ENCODE data around the gene DBH.

The DBH gene

GRCh38 chr9:133635533-133636531, at the start of gene DBH:
DBH (plus strand) TSS chr9:133636363; CDS start chr9:133636372, 9 bp downstream.
- no peak for DNase-seq (ENCODE audit: low read depth)

GRCh38 chr9:133587051-133587450, 49.1 kb upstream of the DBH start:
- DNase-seq (ENCODE audit: low read depth), result no peak

GRCh38 chr9:133587466-133587865, 48.7 kb upstream of the DBH start:
- DNase-seq (ENCODE audit: low read depth), result no peak

- peak; percentile 34 for DNase-seq (ENCODE audit: low read depth)
Observed at GRCh38 chr9:133589454-133590227, 46.5 kb upstream of the DBH start.

- no peak for DNase-seq (ENCODE audit: low read depth)
Observed at GRCh38 chr9:133590231-133590855, 45.8 kb upstream of the DBH start.

GRCh38 chr9:133591116-133591910, 44.9 kb upstream of the DBH start:
- no peak for DNase-seq (ENCODE audit: low read depth)

- DNase-seq (ENCODE audit: low read depth), result no peak
Observed at GRCh38 chr9:133591985-133592384, 44.2 kb upstream of the DBH start.

GRCh38 chr9:133592731-133593409, 43.3 kb upstream of the DBH start:
- no peak for DNase-seq (ENCODE audit: low read depth)

GRCh38 chr9:133593587-133594253, 42.4 kb upstream of the DBH start:
- no peak for DNase-seq (ENCODE audit: low read depth)

- DNase-seq (ENCODE audit: low read depth), result no peak
Observed at GRCh38 chr9:133594310-133594709, 41.9 kb upstream of the DBH start.

GRCh38 chr9:133595910-133596309, 40.3 kb upstream of the DBH start:
- DNase-seq (ENCODE audit: low read depth), result no peak

- no peak for DNase-seq (ENCODE audit: low read depth)
Observed at GRCh38 chr9:133597316-133597957, 38.7 kb upstream of the DBH start.

GRCh38 chr9:133598978-133599377, 37.2 kb upstream of the DBH start:
- DNase-seq (ENCODE audit: low read depth), result no peak

GRCh38 chr9:133599470-133600173, 36.5 kb upstream of the DBH start:
- no peak for DNase-seq (ENCODE audit: low read depth)

GRCh38 chr9:133600739-133601138, 35.4 kb upstream of the DBH start:
- DNase-seq (ENCODE audit: low read depth), result no peak

GRCh38 chr9:133601746-133602145, 34.4 kb upstream of the DBH start:
- no peak for DNase-seq (ENCODE audit: low read depth)

- DNase-seq (ENCODE audit: low read depth), result no peak
Observed at GRCh38 chr9:133602277-133602676, 33.9 kb upstream of the DBH start.

GRCh38 chr9:133603135-133603927, 32.8 kb upstream of the DBH start:
- no peak for DNase-seq (ENCODE audit: low read depth)
